K562 (cell line): ENCODE results near the gene MLH1.

ENCODE experiments used
- CTCF ChIP-seq, 3 experiments: IDR thresholded peaks in 2 of 3; conservative IDR thresholded peaks in 1 of 3; 2 replicates each; pipeline ENCODE4 v1.5.1; 2011 to 2012; ENCODE audit warnings: low read length in 3 of 3, mild to moderate bottlenecking in 3 of 3, control low read depth in 2 of 3, improper control_type of control experiment in 1 of 3, inconsistent platforms in 1 of 3, low read depth in 1 of 3, mixed read lengths in 1 of 3, moderate library complexity in 1 of 3; ENCODE audit not compliant: insufficient read depth in 2 of 3
- IRF2 ChIP-seq: sonication (generic); formaldehyde crosslinking; IDR thresholded peaks from 2 replicates; pipeline ENCODE4 v1.8.1; 2022; ENCODE audit warnings: mild to moderate bottlenecking, missing genetic modification reagents
- MTA3 ChIP-seq: fragments of 450-650 bp; formaldehyde crosslinking; IDR thresholded peaks from 2 replicates; pipeline ENCODE4 v1.6.1; 2017; ENCODE audit warnings: mild to moderate bottlenecking, borderline replicate concordance
- PML ChIP-seq: IDR thresholded peaks from 2 replicates; pipeline ENCODE4 v1.6.1; 2012; ENCODE audit warnings: low read length, inconsistent platforms
- POLR2A ChIP-seq: fragments of 450-650 bp; conservative IDR thresholded peaks from 2 replicates; pipeline ENCODE4 v1.6.1; 2016
- RCOR1 ChIP-seq, 2 experiments: IDR thresholded peaks; 2 replicates each; pipeline ENCODE4 v1.6.1; 2012; ENCODE audit warnings: low read depth in 2 of 2, low read length in 2 of 2, borderline replicate concordance in 1 of 2, improper control_type of control experiment in 1 of 2
- SMAD4 ChIP-seq: fragments of 250-450 bp; sonication (Bioruptor Pico); conservative IDR thresholded peaks from 2 replicates; pipeline ENCODE4 v1.8.0; 2021; ENCODE audit warnings: inconsistent platforms, mild to moderate bottlenecking, moderate library complexity

GRCh38 chr3:37099469-37099868 lies 106.2 kb downstream of the MLH1 start:
- TF ChIP-seq PML, result no peak
- TF ChIP-seq CTCF (IDR thresholded peaks at IDR 0.05 in 2 of 3, conservative IDR thresholded peaks at IDR 0.05 in 1 of 3; ENCODE audit: insufficient read depth in 2 of 3, low read depth in 1 of 3, low read length in 3 of 3), result no peak
- no peak for TF ChIP-seq POLR2A
- no peak for TF ChIP-seq IRF2 (CRISPR knock-in tag)
- TF ChIP-seq RCOR1 (IDR thresholded peaks at IDR 0.05; ENCODE audit: borderline replicate concordance in 1 of 2, low read depth in 2 of 2, low read length in 2 of 2), result no peak
- no peak for TF ChIP-seq SMAD4
- TF ChIP-seq MTA3, result no peak
